T47D (cell line): ENCODE data around the gene VAV1.
A peak's percentile ranks its signal among the peaks of the same experiment; 100 is the strongest.
"Not testable (repeated sequence)": the region's sequence is repeated elsewhere in the genome, so short reads cannot be mapped to it uniquely, and the experiment has no call there.

ENCODE experiments used
- DNase-seq, 2 experiments: peaks; one replicate each; pipeline versions ENCODE4 v3.0.0 to v3.0.0-alpha.2; 2011 to 2012; ENCODE audit warnings: low read depth in 1 of 2, low spot score in 1 of 2
- JUND ChIP-seq: IDR thresholded peaks from 2 replicates; pipeline ENCODE4 v1.6.1; 2012; ENCODE audit warnings: low read depth
- in situ Hi-C: cut with HindIII; loops from 2 replicates; pipeline ENCODE4 v1.10.0; 2016; ENCODE audit warnings: low sequenced_read_pairs, low pct_unique_long_range_greater_than_20kb

VAV1 gene

DNA sequence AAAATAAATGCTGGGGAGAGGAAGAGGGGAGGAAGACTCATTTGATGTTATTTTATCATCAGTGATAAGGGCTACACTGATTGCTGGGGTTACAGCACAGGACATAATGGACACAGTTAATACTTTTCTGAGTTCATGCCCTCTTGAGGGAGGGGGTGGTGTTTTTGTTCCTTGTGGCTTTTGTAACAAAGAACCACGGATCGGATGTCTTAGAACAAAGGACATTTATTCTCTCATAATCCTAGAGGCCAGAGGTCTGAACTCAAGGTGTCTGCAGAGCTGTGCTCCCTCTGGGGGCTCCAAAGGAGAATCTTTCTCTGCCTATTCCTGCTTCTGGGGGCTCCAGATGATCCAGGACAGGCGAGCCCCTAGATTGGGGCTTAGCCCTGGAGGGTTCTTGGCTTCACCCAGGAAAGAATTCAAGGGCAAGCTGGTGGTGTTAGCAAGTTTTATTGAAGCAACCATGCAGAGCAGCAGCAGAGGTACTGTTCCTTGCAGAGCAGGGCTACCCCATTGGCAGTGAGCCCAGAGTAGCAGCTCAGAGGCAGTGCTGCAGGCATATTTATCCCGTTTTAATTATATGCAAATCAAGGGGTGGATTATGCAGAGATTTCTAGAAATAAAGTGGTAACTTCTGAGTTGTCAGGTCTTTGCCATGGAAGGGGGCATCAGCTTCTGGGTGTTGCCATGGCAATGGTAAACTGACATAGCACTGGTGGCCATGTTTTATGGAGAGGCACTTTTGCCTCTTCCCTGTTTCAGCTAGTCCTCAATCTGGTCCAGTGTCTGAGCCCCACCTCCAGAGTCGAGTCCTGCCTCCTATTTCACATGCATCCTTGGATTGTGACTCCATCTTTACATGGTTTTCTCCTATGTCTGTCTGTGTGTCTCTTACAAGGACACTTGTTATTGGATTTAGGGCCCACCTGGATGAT is 18.0 kb downstream of the VAV1 start:
- in situ Hi-C loops = no loop called here
- no peak for TF ChIP-seq JUND
- no peak for DNase-seq

DNA sequence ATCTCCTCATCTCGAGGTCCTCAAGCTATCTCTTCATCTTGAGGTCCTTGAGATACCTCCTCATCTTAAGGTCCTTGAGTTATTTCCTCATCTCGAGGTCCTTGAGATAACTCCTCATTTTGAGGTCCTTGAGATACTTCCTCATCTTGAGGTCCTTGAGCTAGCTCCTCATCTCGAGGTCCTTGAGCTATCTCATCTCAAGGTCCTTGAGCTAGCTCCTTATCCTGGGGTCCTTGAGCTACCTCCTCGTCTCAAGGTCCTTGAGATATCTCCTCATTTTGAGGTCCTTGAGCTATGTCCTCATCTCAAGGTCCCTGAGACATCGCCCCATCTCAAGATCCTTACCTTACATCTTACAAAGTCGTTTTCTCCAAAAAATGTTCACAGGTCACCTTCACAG is 18.7 kb downstream of the VAV1 start:
- TF ChIP-seq JUND = no peak
- in situ Hi-C loops = no loop called here
- no peak for DNase-seq

DNA sequence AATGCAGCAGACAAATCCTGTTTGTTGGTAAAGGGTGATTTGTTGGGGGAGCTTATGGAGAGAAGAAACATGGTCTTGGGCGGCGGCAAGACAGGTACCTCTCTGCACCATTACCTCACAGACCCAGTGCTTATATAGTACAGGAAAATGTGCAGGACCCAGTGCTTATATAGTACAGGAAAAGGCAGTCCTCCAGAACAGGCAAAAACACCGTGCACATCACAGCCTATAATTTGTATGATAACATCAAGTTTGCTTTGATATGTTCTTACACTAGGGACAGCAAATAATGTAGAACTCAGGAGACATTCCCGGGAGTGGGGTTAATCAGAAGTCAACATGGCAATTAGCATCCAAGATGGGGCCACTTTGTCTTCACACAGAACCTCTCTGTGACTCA is 20.9 kb downstream of the VAV1 start:
- in situ Hi-C loops = no loop called here
- no peak for DNase-seq
- TF ChIP-seq JUND = no peak

DNA sequence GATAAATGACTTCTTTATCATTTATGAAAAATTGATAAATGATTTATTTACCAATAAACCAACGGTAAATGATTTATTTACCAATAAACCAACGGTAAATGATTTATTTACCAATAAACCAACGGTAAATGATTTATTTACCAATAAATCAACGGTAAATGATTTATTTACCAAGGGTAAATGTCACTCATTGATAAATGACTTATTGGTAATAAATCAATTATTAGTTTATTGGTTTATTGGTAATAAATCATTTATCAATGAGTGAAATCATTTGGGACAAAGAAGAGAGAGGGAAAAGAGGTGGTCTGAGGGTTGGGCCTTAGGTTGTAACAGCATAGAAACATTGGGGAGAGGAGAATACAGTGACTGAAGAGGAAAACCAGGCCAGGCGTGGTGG is 21.5 kb downstream of the VAV1 start:
- no peak for TF ChIP-seq JUND
- in situ Hi-C loops = no loop called here
- DNase-seq = no peak

DNA sequence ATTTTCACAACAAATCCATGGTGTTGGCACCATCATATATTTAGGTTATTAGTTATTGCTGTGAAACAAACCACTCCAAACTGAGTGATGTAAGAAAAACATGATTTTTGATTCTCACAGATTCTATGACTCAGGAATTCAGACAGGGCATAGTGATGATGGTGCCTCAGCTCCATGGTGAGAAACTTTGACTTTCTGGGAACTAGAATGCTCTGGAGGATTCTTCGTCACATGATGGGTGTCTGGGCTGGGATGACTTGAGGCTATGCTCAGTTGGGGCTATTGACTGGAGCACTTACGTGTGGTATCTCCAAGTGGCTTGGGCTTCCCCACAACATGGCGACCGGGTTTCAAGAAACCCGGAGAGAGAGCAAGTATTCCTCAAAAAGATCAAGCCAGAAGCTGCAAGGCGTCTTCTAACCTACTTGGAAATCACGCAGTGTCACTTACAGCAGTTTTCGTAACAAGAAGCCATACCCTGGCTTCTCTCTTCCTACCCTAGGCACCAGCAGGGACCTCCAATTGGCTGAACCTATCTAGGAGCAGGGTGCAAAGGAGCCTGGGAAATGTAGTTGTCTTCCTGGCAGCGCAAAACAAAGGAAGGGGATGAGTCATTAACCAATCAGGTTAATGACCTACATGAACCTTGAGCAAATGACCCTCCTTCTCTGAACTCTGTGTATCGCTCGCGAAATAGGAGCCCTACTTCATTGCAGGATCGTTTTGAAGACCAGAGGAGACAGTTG is 22.4 kb downstream of the VAV1 start:
- in situ Hi-C loops = no loop called here
- no peak for DNase-seq
- no peak for TF ChIP-seq JUND

DNA sequence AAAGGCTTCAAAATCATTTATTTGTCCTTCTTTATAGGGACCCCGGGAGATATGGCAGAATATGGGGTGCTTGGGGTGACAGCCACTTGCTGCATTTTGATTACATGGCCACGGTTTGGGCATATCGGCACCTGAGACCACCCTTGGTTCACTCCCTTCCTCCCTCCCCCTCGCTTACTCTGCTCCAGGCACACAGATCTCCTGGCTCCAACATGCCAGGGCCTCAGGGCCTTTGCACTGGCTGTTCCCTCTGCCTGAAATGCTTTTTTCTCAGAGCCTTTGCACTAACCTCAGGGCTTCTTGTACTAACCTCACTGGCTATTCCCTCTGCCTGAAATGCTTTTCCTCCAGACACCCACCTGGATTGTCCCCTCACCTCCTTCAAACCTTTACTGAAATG is 23.8 kb downstream of the VAV1 start:
- in situ Hi-C loops = no loop called here
- TF ChIP-seq JUND = no peak
- DNase-seq = no peak

DNA sequence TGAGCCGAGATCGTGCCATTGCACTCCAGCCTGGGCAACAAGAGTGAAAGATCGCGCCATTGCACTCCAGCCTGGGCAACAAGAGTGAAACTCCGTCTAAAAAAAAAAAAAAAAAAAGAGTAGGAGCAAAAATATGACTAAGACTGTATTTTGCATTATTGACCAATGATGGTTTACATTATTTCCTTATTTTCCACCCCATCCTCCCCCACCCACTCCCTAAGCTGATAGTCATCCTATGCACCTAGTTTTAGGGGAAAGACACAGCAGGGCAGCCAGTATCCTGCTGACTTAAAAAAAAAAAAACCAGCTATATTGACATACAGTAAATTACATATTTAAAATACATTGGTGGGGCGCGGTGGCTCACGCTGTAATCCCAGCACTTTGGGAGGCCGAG is 25.1 kb downstream of the VAV1 start:
- TF ChIP-seq JUND = no peak
- in situ Hi-C loops = no loop called here
- DNase-seq = no peak

DNA sequence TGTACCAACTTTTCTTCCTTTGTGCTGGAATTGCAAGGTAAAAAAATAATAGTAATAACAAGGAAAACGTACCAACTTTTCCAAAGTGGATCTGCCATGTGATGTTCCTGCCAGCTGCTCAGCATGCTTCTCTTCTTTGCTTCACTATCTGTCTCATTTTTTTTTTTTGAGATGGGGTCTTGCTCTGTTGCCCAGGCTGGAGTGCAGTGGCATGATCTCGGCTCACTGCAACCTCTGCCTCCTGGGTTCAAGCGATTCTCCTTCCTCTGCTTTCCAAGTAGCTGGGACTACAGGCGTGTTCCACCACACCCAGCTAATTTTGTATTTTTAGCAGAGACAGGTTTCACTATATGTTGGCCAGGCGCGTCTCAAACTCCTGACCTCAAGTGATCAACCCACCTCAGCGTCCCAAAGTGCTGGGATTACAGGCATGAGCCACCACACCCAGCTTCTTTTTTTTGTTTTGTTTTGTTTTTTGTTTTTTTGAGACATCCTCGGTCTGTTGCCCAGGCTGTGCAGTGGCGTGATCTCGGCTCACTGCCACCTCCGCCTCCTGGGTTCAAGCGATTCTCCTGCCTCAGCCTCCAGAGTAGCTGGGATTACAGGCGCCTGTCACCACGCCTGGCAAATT is 27.8 kb downstream of the VAV1 start:
- DNase-seq, in situ Hi-C loops: not testable (repeated sequence)

DNA sequence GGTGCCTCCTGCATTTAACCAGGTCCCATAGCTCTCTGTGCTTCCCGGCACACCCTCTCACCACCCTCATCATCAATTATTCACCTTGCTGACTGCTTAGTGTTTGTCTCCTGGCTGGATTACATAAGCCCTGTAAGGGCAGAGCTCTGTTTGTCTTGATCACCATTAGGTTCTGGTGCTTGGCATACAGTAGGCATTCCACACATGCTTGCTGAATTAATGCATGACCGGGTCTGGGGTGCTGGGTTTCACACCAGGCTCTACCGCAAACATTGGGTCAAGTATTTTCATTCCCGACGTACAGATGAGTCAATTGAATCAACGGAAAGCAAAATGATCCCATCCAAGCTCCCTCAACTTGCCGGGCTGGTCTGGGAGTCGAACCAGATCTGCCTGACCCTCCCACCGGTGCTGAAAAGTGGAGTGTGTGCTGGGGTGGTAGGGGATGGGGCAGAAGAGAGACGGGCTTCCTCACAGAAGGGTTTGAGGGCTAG is 28.5 kb downstream of the VAV1 start:
- DNase-seq = peak in 1 of 2 experiments; percentile 97
- TF ChIP-seq JUND = peak; percentile 28; the same call in 1 of the 2 replicates
- in situ Hi-C loops = no loop called here

DNA sequence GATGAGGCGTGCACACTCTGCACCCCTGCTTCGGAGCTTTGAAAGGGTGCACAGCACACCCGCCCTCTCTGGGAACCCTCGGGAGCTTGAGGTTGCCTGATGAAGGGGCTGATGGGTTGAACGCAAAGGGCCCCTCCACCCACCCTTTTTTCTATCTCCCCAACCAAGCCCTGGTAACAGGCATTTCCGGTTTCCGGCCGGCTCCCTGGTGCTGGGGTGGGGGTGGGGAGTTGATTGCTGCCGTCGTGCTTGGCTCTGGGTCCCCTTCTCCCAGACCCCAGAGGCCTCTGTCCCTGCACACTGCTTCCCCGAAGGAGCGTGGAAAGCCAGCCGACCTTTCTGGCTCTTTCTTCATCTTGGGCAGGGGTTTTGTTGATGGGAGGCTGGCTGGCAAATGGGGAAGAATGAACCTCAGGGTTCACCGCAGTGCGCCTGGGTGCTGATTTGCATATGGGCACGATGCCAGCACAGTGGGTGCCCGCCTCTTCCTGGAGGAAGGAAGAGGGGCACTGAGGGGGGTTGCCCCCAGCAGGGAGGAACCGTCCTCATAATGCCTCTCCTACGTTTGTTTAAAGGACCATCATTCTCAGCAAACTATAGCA is 29.1 kb downstream of the VAV1 start:
- no peak for TF ChIP-seq JUND
- peak in 1 of 2 experiments; percentile 76 for DNase-seq
- in situ Hi-C loops = no loop called here

DNA sequence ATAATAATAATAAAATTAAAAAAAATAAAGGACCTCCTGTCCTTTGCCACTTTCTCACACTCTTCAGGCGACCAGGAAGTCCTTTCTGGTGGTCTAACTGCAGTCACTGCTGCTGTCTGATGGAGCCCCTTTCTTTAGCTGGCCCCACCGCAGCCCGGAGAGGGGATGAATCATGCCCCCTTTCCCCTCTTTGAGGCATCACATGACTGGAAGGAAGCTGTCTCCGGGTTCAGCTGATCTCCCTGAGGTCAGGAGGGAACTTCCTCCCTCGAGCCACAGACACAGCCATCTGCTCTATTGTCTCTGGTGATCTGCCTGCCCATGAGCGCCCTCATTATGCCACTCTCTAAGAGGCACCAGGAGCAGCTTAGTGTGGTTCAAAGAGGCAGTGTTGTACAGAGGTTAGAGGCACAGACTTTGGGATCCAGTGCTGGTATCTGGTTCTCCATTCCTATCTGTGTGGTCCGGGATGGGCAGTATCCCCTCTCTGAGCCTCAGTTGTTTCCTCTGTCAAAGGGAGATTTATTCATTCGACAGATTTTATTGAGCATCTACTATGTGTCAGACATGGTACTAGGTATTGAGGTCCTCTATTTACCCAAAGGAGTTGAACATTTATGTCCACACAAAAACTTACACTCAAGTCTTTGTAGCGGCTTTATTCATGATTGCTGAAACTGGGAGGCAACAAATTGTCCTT is 30.0 kb downstream of the VAV1 start:
- no peak for TF ChIP-seq JUND
- in situ Hi-C loops = no loop called here
- DNase-seq = peak in 1 of 2 experiments; percentile 35

DNA sequence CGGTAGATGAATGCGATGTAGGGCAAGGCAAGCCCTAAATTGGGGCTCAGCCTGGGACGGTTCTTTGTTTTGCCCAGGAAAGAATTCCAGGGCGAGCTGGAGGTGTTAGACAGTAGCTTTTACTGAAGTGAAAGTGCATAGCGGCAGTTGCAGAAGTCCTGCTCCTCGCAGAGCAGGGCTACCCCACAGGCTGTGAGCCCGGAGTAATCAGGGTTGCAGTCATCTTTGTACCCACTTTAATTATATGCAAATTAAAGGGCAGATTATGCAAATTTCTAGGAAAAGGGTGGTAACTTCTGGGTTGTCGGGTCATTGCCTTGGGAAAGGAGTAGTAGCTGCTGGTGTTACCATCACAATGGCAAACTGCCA is 30.5 kb downstream of the VAV1 start:
- TF ChIP-seq JUND = no peak
- DNase-seq = no peak
- in situ Hi-C loops = no loop called here
